Measurements from ENCODE around the gene SMCO3. TPM values are rescaled to one million over a fixed set of nuclear protein-coding genes. Genes with fewer than 3 reads are reported as not detected.

SMCO3 gene
- total and polyA plus RNA-seq, 2 of the 13 experiments (the other 11 are each of a cell fraction or from before 2014, with no cell fraction given): 0.29 to 0.42 TPM

- TF ChIP-seq AHDC1 (CRISPR knock-in tag; IDR thresholded peaks at IDR 0.05; ENCODE audit: borderline replicate concordance): no peak
- TF ChIP-seq STAT5B (CRISPR knock-in tag; IDR thresholded peaks at IDR 0.05): no peak
- TF ChIP-seq HOXA9 (CRISPR knock-in tag; IDR thresholded peaks at IDR 0.05; ENCODE audit: borderline replicate concordance): no peak
- peak; percentile 79 for TF ChIP-seq ELF1 (CRISPR knock-in tag; IDR thresholded peaks at IDR 0.05)
- TF ChIP-seq ZNF207 (IDR thresholded peaks at IDR 0.05; ENCODE audit: borderline replicate concordance): no peak
- TF ChIP-seq ZNF563 (CRISPR knock-in tag; IDR thresholded peaks at IDR 0.05): no peak
- TF ChIP-seq TSC22D2 (CRISPR knock-in tag; IDR thresholded peaks at IDR 0.05; ENCODE audit: borderline replicate concordance): no peak
- TF ChIP-seq ZSCAN21 (CRISPR knock-in tag; IDR thresholded peaks at IDR 0.05; ENCODE audit: borderline replicate concordance): no peak; the same call in 1 of the 2 replicates
- TF ChIP-seq TOE1 (CRISPR knock-in tag; IDR thresholded peaks at IDR 0.05): 0 out of 2 replicates have a peak, but pooled peaks have one; percentile 12
- TF ChIP-seq ZNF747 (CRISPR knock-in tag; IDR thresholded peaks at IDR 0.05; ENCODE audit: borderline replicate concordance): no peak
- no peak for TF ChIP-seq CEBPG (CRISPR knock-in tag; IDR thresholded peaks at IDR 0.05)
- TF ChIP-seq ZNF737 (CRISPR knock-in tag; IDR thresholded peaks at IDR 0.05; ENCODE audit: borderline replicate concordance): no peak
- no peak for TF ChIP-seq SIX4 (CRISPR knock-in tag; IDR thresholded peaks at IDR 0.05)
- TF ChIP-seq NR2F1 (CRISPR knock-in tag; IDR thresholded peaks at IDR 0.05): no peak
- TF ChIP-seq MTF1 (CRISPR knock-in tag; IDR thresholded peaks at IDR 0.05): no peak
- peak; percentile 73 for TF ChIP-seq ZNF687 (CRISPR knock-in tag; IDR thresholded peaks at IDR 0.05)
- TF ChIP-seq NR2F6 (IDR thresholded peaks at IDR 0.05): no peak
- TF ChIP-seq NR2F6 (CRISPR knock-in tag; IDR thresholded peaks at IDR 0.05): no peak
- no peak; the same call in 1 of the 2 replicates for TF ChIP-seq EHMT2 (IDR thresholded peaks at IDR 0.05; ENCODE audit: borderline replicate concordance, low read depth, low read length)
- TF ChIP-seq DR1 (CRISPR knock-in tag; IDR thresholded peaks at IDR 0.05): no peak
- no peak for TF ChIP-seq ZNF7 (CRISPR knock-in tag; IDR thresholded peaks at IDR 0.05)
- no peak for TF ChIP-seq ZNF382 (CRISPR knock-in tag; IDR thresholded peaks at IDR 0.05; ENCODE audit: borderline replicate concordance)
These were observed 10.8 kb downstream of the SMCO3 start, which contains the start of the genes C12orf60 and WBP11 (continued) for GRCh38 chr12:14803011-14803829.
